A549 (cell line): ENCODE data around the gene SCRN1.

ENCODE experiments used
- CBX8 ChIP-seq: fragments of 200-600 bp; sonication (generic); IDR thresholded peaks from 2 replicates; pipeline ENCODE4 v1.6.1; 2016
- CHD4 ChIP-seq: fragments of 200-600 bp; sonication (generic); IDR thresholded peaks from 2 replicates; pipeline ENCODE4 v1.6.1; 2016; ENCODE audit warnings: antibody characterized with exemption, mild to moderate bottlenecking, borderline replicate concordance
- FOSL2 ChIP-seq, 2 experiments: fragments of 450-650 bp in 1 of 2; fragments of >200 bp in 1 of 2; sonication (Bioruptor Twin) in 1 of 2; formaldehyde crosslinking; IDR thresholded peaks; 2 replicates each; pipeline versions ENCODE4 v1.5.0 to v1.6.1; 2016 to 2020; ENCODE audit warnings: mild to moderate bottlenecking in 1 of 2, moderate library complexity in 1 of 2
- KDM1A ChIP-seq: fragments of 200-600 bp; sonication (generic); IDR thresholded peaks from 2 replicates; pipeline ENCODE4 v1.6.1; 2016; ENCODE audit warnings: low read depth, mild to moderate bottlenecking
- NFE2L2 ChIP-seq: fragments of 150-350 bp; conservative IDR thresholded peaks from 2 replicates; pipeline ENCODE4 v1.6.1; 2014; ENCODE audit warnings: low read length
- POLR2A ChIP-seq: IDR thresholded peaks from 2 replicates; pipeline ENCODE4 v1.6.1; 2012; ENCODE audit warnings: mild to moderate bottlenecking, low read length
- REST ChIP-seq: fragments of 200-600 bp; sonication (generic); IDR thresholded peaks from 2 replicates; pipeline ENCODE4 v1.6.1; 2016; ENCODE audit warnings: antibody characterized with exemption, mild to moderate bottlenecking, moderate library complexity
- USF2 ChIP-seq: fragments of 450-650 bp; IDR thresholded peaks from 2 replicates; pipeline ENCODE4 v1.6.1; 2014; ENCODE audit warnings: antibody characterized with exemption
- TF ChIP-seq, protein P1 (sequence below): fragments of >200 bp; sonication (Bioruptor Twin); formaldehyde crosslinking; IDR thresholded peaks from 3 replicates; pipeline ENCODE4 v1.5.1; 2016
- TF ChIP-seq, protein P2 (sequence below): IDR thresholded peaks from 2 replicates; pipeline ENCODE4 v1.6.1; 2012
- TF ChIP-seq, protein P3 (sequence below): IDR thresholded peaks from 2 replicates; pipeline ENCODE4 v1.6.1; 2012

DNA sequence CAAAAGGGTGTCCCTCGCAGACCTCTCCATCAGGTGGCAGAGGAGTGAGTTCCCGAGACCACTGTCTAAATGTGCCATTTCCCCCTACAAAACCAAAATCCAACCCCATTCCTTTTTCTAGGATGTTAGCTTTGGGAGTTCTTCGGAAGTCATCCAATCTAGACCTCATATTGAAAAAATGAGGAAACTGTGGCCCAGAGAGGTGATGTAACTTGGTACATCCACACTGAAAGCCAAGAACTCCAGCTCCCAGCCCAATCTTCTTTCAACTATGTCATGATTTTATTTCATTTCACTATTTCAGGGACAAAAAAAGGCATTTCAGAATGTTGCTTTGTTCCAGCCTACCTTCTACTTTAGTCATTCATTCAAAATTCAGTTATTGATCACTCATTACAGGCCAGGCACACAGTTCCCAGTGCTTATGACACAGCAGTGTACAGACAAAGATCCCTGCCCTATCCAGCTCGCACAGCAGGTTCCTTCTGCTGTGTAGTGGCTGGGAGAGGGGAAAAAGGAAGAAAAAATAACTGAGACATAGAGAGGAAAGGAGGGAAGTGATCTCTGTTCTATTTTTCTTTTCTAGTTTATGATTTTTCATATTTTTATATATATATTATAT lies 35.8 kb downstream of the SCRN1 start:
- TF ChIP-seq, protein P1, sequence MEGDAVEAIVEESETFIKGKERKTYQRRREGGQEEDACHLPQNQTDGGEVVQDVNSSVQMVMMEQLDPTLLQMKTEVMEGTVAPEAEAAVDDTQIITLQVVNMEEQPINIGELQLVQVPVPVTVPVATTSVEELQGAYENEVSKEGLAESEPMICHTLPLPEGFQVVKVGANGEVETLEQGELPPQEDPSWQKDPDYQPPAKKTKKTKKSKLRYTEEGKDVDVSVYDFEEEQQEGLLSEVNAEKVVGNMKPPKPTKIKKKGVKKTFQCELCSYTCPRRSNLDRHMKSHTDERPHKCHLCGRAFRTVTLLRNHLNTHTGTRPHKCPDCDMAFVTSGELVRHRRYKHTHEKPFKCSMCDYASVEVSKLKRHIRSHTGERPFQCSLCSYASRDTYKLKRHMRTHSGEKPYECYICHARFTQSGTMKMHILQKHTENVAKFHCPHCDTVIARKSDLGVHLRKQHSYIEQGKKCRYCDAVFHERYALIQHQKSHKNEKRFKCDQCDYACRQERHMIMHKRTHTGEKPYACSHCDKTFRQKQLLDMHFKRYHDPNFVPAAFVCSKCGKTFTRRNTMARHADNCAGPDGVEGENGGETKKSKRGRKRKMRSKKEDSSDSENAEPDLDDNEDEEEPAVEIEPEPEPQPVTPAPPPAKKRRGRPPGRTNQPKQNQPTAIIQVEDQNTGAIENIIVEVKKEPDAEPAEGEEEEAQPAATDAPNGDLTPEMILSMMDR = no peak
- TF ChIP-seq USF2 (no peak), REST (no peak), FOSL2 (IDR thresholded peaks at IDR 0.05) (no peak), FOSL2 (CRISPR knock-in tag; IDR thresholded peaks at IDR 0.05) (no peak), KDM1A (no peak), NFE2L2 (no peak), POLR2A (no peak), CBX8 (no peak), CHD4 (no peak)
- TF ChIP-seq, protein P2, sequence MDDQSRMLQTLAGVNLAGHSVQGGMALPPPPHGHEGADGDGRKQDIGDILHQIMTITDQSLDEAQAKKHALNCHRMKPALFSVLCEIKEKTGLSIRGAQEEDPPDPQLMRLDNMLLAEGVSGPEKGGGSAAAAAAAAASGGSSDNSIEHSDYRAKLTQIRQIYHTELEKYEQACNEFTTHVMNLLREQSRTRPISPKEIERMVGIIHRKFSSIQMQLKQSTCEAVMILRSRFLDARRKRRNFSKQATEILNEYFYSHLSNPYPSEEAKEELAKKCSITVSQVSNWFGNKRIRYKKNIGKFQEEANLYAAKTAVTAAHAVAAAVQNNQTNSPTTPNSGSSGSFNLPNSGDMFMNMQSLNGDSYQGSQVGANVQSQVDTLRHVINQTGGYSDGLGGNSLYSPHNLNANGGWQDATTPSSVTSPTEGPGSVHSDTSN = no peak
- TF ChIP-seq, protein P3, sequence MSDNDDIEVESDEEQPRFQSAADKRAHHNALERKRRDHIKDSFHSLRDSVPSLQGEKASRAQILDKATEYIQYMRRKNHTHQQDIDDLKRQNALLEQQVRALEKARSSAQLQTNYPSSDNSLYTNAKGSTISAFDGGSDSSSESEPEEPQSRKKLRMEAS = no peak
